ENCODE data around the gene L2HGDH. TPM values are rescaled to one million over a fixed set of nuclear protein-coding genes. Genes with fewer than 3 reads are reported as not detected.

The L2HGDH gene
- total and polyA plus RNA-seq, 10 of the 15 experiments (the other 5 are each of a cell fraction or from before 2014, with no cell fraction given): 2.6 to 18.3 (median 13.5) TPM

DNA sequence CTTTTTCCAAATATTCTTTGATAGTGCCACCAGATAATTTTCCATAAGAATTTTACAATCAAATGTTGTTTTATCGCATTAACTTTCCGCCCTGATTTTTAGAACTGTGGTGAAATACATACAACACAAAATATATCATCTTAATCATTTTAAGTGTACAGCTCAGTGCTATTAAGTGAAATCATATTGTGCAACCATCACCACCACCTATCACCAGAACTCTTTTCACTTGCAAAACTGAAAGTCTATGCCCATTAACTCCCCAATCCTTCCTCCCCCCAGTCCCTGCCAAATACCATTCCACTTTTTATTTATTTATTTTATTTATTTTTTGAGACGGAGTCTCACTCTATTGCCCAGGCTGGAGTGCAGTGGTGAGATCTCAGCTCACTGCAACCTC lies 48.1 kb upstream of the L2HGDH start (continued):
- TF ChIP-seq IRF3 (IDR thresholded peaks at IDR 0.05): no peak
- no peak for TF ChIP-seq ZNF207 (IDR thresholded peaks at IDR 0.05; ENCODE audit: borderline replicate concordance)
- no peak for TF ChIP-seq TCF7 (IDR thresholded peaks at IDR 0.05; ENCODE audit: borderline replicate concordance)
- no peak for TF ChIP-seq NR2F1 (conservative IDR thresholded peaks at IDR 0.05)

DNA sequence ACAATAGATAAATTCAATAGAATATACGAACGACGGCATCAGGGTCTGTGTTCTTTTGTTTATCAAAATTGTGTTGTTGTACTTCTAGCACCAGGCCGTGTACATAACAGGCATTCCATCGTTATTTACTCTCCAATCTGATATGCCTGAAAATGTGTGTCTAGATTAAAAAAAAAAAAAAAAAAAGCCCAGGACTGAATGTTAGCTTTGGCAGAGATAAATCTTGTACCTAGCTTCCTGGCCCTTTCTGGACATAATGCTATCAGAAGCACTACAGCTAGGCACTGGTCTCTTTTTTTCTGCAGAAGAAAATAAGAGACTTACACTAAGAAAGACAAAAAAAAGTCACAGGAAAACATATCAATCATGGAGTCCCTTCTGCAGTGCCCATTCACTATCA lies 47.6 kb upstream of the L2HGDH start:
- CTCF ChIA-PET: interaction anchor here (0.7 to 0.9 kb wide), 3 partner anchors 11 to 17 kb away, joined by 3 to 5 read pairs (median 3); no protein-coding TSS in a partner anchor
- POLR2A ChIA-PET: interaction anchor here (0.5 to 0.6 kb wide), 2 partner anchors 124 to 463 kb away, joined by 3 read pairs; no protein-coding TSS in a partner anchor
- no peak for FAIRE-seq
- H3K9ac ChIP-seq (ENCODE audit: control insufficient read depth, insufficient read depth, low read length): no peak overlapping the region
- H3K27ac ChIP-seq (ENCODE audit: control insufficient read depth, insufficient read depth): no peak overlapping the region
- ATAC-seq: no peak
- TF ChIP-seq POLR2AphosphoS5 (IDR thresholded peaks at IDR 0.05; ENCODE audit: low read length) (no peak), EGR1 (IDR thresholded peaks at IDR 0.05; ENCODE audit: borderline replicate concordance in 1 of 2, low read depth in 2 of 2, low read length in 2 of 2) (no peak), TCF3 (IDR thresholded peaks at IDR 0.05; ENCODE audit: borderline replicate concordance, insufficient read depth, low read depth, low read length) (no peak), YBX1 (IDR thresholded peaks at IDR 0.05) (no peak), POU2F2 (IDR thresholded peaks at IDR 0.05; ENCODE audit: borderline replicate concordance, low read depth, low read length) (no peak), ASH2L (IDR thresholded peaks at IDR 0.05; ENCODE audit: borderline replicate concordance, low read depth) (no peak), ZBED1 (IDR thresholded peaks at IDR 0.05; ENCODE audit: borderline replicate concordance) (no peak), PML (IDR thresholded peaks at IDR 0.05; ENCODE audit: low read length) (no peak), CBFB (IDR thresholded peaks at IDR 0.05; ENCODE audit: low read depth) (no peak), JUNB (IDR thresholded peaks at IDR 0.05) (no peak), CREB1 (IDR thresholded peaks at IDR 0.05; ENCODE audit: low read depth) (no peak), TAF1 (IDR thresholded peaks at IDR 0.05; ENCODE audit: borderline replicate concordance, low read depth, low read length) (no peak), SMAD1 (IDR thresholded peaks at IDR 0.05; ENCODE audit: low read depth, partially characterized antibody) (no peak), SREBF2 (IDR thresholded peaks at IDR 0.05; ENCODE audit: low read length) (no peak), ZBTB4 (CRISPR knock-in tag; IDR thresholded peaks at IDR 0.05) (no peak)
- TF ChIP-seq, protein P1, sequence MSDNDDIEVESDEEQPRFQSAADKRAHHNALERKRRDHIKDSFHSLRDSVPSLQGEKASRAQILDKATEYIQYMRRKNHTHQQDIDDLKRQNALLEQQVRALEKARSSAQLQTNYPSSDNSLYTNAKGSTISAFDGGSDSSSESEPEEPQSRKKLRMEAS (IDR thresholded peaks at IDR 0.05; ENCODE audit: low read depth, low read length): no peak
- no peak overlapping the region for H2AFZ ChIP-seq (ENCODE audit: control insufficient read depth, low read depth, low read length)
- peaks cover 4% of the 10 kb centered on the region for H3K79me2 ChIP-seq (ENCODE audit: control insufficient read depth, insufficient read depth, low read length)
- H3K27me3 ChIP-seq (replicated peaks in 1 of 2; ENCODE audit: control insufficient read depth in 2 of 2, insufficient read depth in 2 of 2, low read length in 1 of 2): no peaks in the 10 kb centered on the region
- in situ Hi-C loops (cut with MboI) (no loop called here), intact Hi-C loops (cut with micrococcal nuclease; ENCODE audit: unreplicated experiment) (no loop called here)
- no peak overlapping the region for H3K4me3 ChIP-seq
- DNase-seq (ENCODE audit: low read depth, low spot score): no peak
- peaks cover 0 to 4% of the 10 kb centered on the region in 2 experiments; a peak in 2 of 4 replicates for H3K36me3 ChIP-seq (ENCODE audit: control insufficient read depth in 2 of 2, insufficient read depth in 2 of 2, low read length in 1 of 2)
- RAD21 ChIA-PET (ENCODE audit: unreplicated experiment): interaction anchor here (0.6 to 1.5 kb wide), 3 partner anchors 15 to 457 kb away, joined by 3 to 6 read pairs (median 3); no protein-coding TSS in a partner anchor
- H4K20me1 ChIP-seq (ENCODE audit: control insufficient read depth, insufficient read depth): no peaks in the 10 kb centered on the region
- H3K9me3 ChIP-seq (replicated peaks; ENCODE audit: control insufficient read depth, insufficient read depth, low read length): no peaks in the 10 kb centered on the region; the same call in 2 of the 3 replicates
- 98% methylated on average over 5 of the region's 5 CpGs for WGBS (ENCODE audit: insufficient coverage, insufficient replicate concordance, low lambda C conversion rate, missing lambda C conversion rate)
- no peak overlapping the region for H3K4me2 ChIP-seq (ENCODE audit: control insufficient read depth, insufficient read depth)
- BruUV-seq (replicated peaks): no TSS peak
- peaks cover 11% of the 10 kb centered on the region for H3K4me1 ChIP-seq (ENCODE audit: control insufficient read depth, insufficient read depth, low read length)
- SMC1A ChIA-PET (ENCODE audit: uncharacterized antibody, unreplicated experiment): interaction anchor here (0.9 to 1.6 kb wide), 3 partner anchors 14 to 31 kb away, joined by 3 to 10 read pairs (median 4); no protein-coding TSS in a partner anchor
